HepG2 (cell line): ENCODE data around the gene PIP5K1A. TPM values are rescaled to one million over a fixed set of nuclear protein-coding genes. Genes with fewer than 3 reads are reported as not detected.

Source experiments
- AFF4 ChIP-seq: sonication (generic); formaldehyde crosslinking; IDR thresholded peaks from 2 replicates; pipeline ENCODE4 v1.4.0; 2020; ENCODE audit warnings: missing genetic modification reagents
- DBP ChIP-seq: sonication (generic); formaldehyde crosslinking; IDR thresholded peaks from 2 replicates; pipeline ENCODE4 v1.4.0; 2020; ENCODE audit warnings: missing genetic modification reagents; ENCODE audit errors: not compliant biosample characterization
- DR1 ChIP-seq: sonication (generic); formaldehyde crosslinking; IDR thresholded peaks from 2 replicates; pipeline ENCODE4 v1.8.0; 2021; ENCODE audit warnings: mild to moderate bottlenecking, missing genetic modification reagents, inconsistent platforms
- EEA1 ChIP-seq: sonication (generic); formaldehyde crosslinking; IDR thresholded peaks from 2 replicates; pipeline ENCODE4 v1.5.1; 2020; ENCODE audit warnings: mild to moderate bottlenecking, missing genetic modification reagents, borderline replicate concordance
- KAT8 ChIP-seq: IDR thresholded peaks from 2 replicates; pipeline ENCODE4 v1.6.1; 2016; ENCODE audit warnings: missing genetic modification reagents, missing compliant biosample characterization
- MTA1 ChIP-seq: sonication (generic); formaldehyde crosslinking; IDR thresholded peaks from 2 replicates; pipeline ENCODE4 v1.4.0; 2020; ENCODE audit warnings: missing genetic modification reagents, mild to moderate bottlenecking, borderline replicate concordance
- MXD3 ChIP-seq: IDR thresholded peaks from 2 replicates; pipeline ENCODE4 v1.6.1; 2016; ENCODE audit warnings: mild to moderate bottlenecking, missing biosample characterization, missing genetic modification reagents
- PRMT3 ChIP-seq: sonication (generic); formaldehyde crosslinking; IDR thresholded peaks from 2 replicates; pipeline ENCODE4 v1.8.1; 2022; ENCODE audit warnings: low read depth, mild to moderate bottlenecking, moderate library complexity, missing genetic modification reagents, borderline replicate concordance
- SCMH1 ChIP-seq: sonication (generic); formaldehyde crosslinking; IDR thresholded peaks from 2 replicates; pipeline ENCODE4 v1.9.0; 2021; ENCODE audit warnings: missing genetic modification reagents, mild to moderate bottlenecking, borderline replicate concordance
- TAF15 ChIP-seq: fragments of 200-400 bp; formaldehyde crosslinking; IDR thresholded peaks from one replicate; pipeline ENCODE4 v1.6.1; 2018; ENCODE audit warnings: mild to moderate bottlenecking, low read depth, low read length; ENCODE audit not compliant: poor library complexity, severe bottlenecking
- ZGPAT ChIP-seq: IDR thresholded peaks from 2 replicates; pipeline ENCODE4 v1.6.1; 2016; ENCODE audit warnings: mild to moderate bottlenecking
- ZNF12 ChIP-seq: sonication (generic); formaldehyde crosslinking; IDR thresholded peaks from 2 replicates; pipeline ENCODE4 v1.5.0; 2020; ENCODE audit warnings: missing genetic modification reagents
- ZNF18 ChIP-seq: sonication (generic); formaldehyde crosslinking; IDR thresholded peaks from 2 replicates; pipeline ENCODE4 v1.8.0; 2022; ENCODE audit warnings: mild to moderate bottlenecking, missing genetic modification reagents; ENCODE audit not compliant: insufficient replicate concordance
- ZNF709 ChIP-seq: sonication (generic); formaldehyde crosslinking; IDR thresholded peaks from 2 replicates; pipeline ENCODE4 v1.5.0; 2020; ENCODE audit warnings: mild to moderate bottlenecking, missing genetic modification reagents
- ZNF770 ChIP-seq: sonication (generic); formaldehyde crosslinking; IDR thresholded peaks from 2 replicates; pipeline ENCODE4 v1.5.0; 2020; ENCODE audit warnings: mild to moderate bottlenecking, missing genetic modification reagents
- polyA plus RNA-seq, 8 experiments: library from polyadenylated mRNA; depleted of rRNA in 3 of 8; stranded (reverse) in 7 of 8; unstranded in 1 of 8; fragments of >200 nt; fragmentation: Illumina TruSeq in 4 of 8; extraction: Trizol in 4 of 8; gene quantifications; 2 replicates each; pipeline versions ENCODE4 v1.2.1 to v1.2.3, GENCODE V29; 2011 to 2016; ENCODE audit warnings: low read depth in 4 of 8, missing spikeins in 1 of 8, mixed read lengths in 1 of 8; ENCODE audit not compliant: insufficient read depth in 1 of 8
- total RNA-seq, 5 experiments: library from RNA; depleted of rRNA; stranded (reverse); fragments of >200 nt; fragmentation: Illumina TruSeq; extraction: Trizol; gene quantifications; 2 replicates each; pipeline ENCODE4 v1.2.3, GENCODE V29; 2016; ENCODE audit warnings: low read depth in 1 of 5

Gene PIP5K1A
- total and polyA plus RNA-seq, 2 of the 13 experiments (the other 11 are each of a cell fraction or from before 2014, with no cell fraction given), result 45.3 to 65.1 TPM

GRCh38 chr1:151281225-151281968 lies 83.0 kb downstream of the PIP5K1A start (continued):
- TF ChIP-seq SCMH1 (CRISPR knock-in tag), result no peak
- no peak for TF ChIP-seq PRMT3 (CRISPR knock-in tag)
- no peak for TF ChIP-seq DBP
- no peak for TF ChIP-seq TAF15
- no peak; the same call in 1 of the 2 replicates for TF ChIP-seq DR1 (CRISPR knock-in tag)
- peak; percentile 63; the same call in 1 of the 2 replicates for TF ChIP-seq MTA1
- TF ChIP-seq AFF4 (CRISPR knock-in tag), result peak; percentile 30; the same call in 1 of the 2 replicates
- peak; percentile 62; the same call in 1 of the 2 replicates for TF ChIP-seq ZNF770 (CRISPR knock-in tag)
- peak; percentile 60; the same call in 1 of the 2 replicates for TF ChIP-seq ZGPAT (CRISPR knock-in tag)
- no peak for TF ChIP-seq ZNF18 (CRISPR knock-in tag)
- peak; percentile 78 for TF ChIP-seq KAT8 (CRISPR knock-in tag)
- peak; percentile 86; the same call in 1 of the 2 replicates for TF ChIP-seq ZNF709
- TF ChIP-seq ZNF12 (CRISPR knock-in tag), result peak; percentile 49; the same call in 1 of the 2 replicates
- TF ChIP-seq MXD3 (CRISPR knock-in tag), result no peak
- TF ChIP-seq EEA1 (CRISPR knock-in tag), result 0 out of 2 replicates have a peak, but pooled peaks have one; percentile 70
